Prostate gland (tissue), 2 donors: ENCODE data around the gene AURKB.

Source experiments
- CTCF ChIP-seq, 4 experiments: fragments of 200-600 bp in 2 of 4; fragments of 450-650 bp in 2 of 4; sonication (generic) in 2 of 4; IDR thresholded peaks; 1 replicate in 3 of 4; 2 replicates in 1 of 4; pipeline ENCODE4 v1.5.1; 2016 to 2019; ENCODE audit warnings: antibody characterized with exemption in 4 of 4, mild to moderate bottlenecking in 2 of 4, moderate library complexity in 2 of 4
- POLR2A ChIP-seq: fragments of 450-650 bp; IDR thresholded peaks from one replicate; pipeline ENCODE4 v1.6.1; 2016; ENCODE audit warnings: antibody characterized with exemption, mild to moderate bottlenecking

GRCh38 chr17:8189711-8190477 lies 20.5 kb downstream of the AURKB start, which contains the start of gene BORCS6:
- TF ChIP-seq CTCF (IDR thresholded peaks at IDR 0.05) (peak in 1 of 4 experiments; percentile 11), POLR2A (peak; percentile 84)
